Coronary artery (tissue), 2 donors: ENCODE results near the gene AP1S3.
"Not testable (repeated sequence)": the region's sequence is repeated elsewhere in the genome, so short reads cannot be mapped to it uniquely, and the experiment has no call there.

Experiments
- DNase-seq: peaks from one replicate; pipeline ENCODE4 v3.0.0-alpha.2; 2017; ENCODE audit warnings: low spot score
- H3K27ac ChIP-seq, 2 donors: fragments of 200-600 bp; sonication (generic); one replicate each; pipeline ENCODE4 v1.5.1; 2016 to 2019
- H3K4me3 ChIP-seq: fragments of 200-600 bp; sonication (generic); 2 replicates; pipeline ENCODE4 v1.5.1; 2016; ENCODE audit warnings: mild to moderate bottlenecking, moderate library complexity
- TF ChIP-seq, protein P1 (sequence below): fragments of 200-600 bp; sonication (generic); IDR thresholded peaks from one replicate; pipeline ENCODE4 v1.5.1; 2019; ENCODE audit warnings: antibody characterized with exemption

The AP1S3 gene

DNA sequence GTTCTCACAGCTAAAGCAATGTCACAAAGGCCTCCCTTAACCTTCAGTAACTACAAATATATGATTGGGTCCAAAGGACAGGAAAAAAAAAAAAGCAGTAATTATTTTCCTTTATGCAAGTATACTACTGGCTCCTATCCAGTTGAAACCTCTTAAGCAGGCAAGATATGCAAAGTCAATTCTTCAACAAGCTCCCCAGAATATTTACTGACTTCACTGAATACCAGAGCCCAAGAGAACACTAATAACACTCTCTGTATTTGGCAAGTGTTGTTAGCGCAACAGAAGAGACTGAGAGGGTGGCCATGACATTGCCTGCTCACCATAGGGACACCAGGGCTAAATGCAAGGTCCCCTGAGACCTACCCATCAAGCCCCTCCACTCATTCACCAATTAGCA lies 74.5 kb downstream of the AP1S3 start:
- Histone ChIP-seq H3K4me3 (no peak overlapping the region), H3K27ac (no peak overlapping the region)
- TF ChIP-seq, protein P1, sequence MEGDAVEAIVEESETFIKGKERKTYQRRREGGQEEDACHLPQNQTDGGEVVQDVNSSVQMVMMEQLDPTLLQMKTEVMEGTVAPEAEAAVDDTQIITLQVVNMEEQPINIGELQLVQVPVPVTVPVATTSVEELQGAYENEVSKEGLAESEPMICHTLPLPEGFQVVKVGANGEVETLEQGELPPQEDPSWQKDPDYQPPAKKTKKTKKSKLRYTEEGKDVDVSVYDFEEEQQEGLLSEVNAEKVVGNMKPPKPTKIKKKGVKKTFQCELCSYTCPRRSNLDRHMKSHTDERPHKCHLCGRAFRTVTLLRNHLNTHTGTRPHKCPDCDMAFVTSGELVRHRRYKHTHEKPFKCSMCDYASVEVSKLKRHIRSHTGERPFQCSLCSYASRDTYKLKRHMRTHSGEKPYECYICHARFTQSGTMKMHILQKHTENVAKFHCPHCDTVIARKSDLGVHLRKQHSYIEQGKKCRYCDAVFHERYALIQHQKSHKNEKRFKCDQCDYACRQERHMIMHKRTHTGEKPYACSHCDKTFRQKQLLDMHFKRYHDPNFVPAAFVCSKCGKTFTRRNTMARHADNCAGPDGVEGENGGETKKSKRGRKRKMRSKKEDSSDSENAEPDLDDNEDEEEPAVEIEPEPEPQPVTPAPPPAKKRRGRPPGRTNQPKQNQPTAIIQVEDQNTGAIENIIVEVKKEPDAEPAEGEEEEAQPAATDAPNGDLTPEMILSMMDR: no peak
- no peak for DNase-seq

DNA sequence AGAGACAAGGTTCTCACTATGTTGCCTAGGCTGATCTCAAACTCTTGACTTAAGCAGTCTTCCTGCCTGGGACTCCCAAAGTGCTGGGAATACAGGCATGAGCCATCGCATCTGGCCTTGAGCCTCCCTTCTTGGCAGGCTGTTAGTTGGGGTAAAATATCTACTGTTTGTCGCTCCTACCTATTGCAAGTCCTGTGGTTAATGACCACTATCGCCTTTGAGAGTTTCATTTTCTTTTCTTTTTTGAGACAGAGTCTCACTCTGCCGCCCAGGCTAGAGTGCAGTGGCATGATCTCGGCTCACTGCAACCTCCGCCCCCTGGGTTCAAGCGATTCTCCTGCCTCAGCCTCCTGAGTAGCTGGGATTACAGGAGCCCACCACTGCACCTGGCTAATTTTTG lies 75.6 kb downstream of the AP1S3 start:
- H3K4me3 ChIP-seq, DNase-seq, H3K27ac ChIP-seq: not testable (repeated sequence)

DNA sequence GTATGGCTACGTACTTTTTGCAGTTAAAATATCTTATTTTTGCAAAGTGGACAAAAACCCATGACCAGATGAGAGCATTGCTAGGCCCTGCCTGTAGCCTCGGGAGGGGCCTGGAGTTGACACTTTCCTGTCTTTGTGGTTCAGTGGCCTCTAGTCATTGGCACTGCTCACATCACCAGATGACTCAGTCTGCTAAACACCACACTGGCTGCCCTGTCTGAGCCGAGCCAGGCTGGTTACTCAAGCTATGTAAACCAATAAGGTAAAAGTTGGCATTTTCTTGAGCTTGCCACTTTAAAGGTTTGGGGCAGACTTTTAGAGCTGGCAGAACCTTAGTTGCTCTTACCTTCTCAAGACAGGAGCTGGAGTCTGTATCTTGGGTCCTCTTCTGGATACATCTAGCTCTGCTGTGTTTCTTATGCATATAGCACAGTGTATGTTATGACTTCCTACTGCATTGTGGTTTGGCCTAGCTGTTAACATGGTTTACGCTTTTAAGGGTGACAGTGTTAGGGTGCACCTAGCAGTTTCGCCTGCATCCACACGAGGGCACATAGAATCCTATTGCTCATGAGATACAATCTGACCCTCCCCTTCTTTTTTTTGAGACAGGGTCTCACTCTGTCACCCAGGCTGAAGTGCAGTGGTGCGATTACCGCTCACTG lies 76.4 kb downstream of the AP1S3 start:
- H3K4me3 ChIP-seq: no peak overlapping the region

DNA sequence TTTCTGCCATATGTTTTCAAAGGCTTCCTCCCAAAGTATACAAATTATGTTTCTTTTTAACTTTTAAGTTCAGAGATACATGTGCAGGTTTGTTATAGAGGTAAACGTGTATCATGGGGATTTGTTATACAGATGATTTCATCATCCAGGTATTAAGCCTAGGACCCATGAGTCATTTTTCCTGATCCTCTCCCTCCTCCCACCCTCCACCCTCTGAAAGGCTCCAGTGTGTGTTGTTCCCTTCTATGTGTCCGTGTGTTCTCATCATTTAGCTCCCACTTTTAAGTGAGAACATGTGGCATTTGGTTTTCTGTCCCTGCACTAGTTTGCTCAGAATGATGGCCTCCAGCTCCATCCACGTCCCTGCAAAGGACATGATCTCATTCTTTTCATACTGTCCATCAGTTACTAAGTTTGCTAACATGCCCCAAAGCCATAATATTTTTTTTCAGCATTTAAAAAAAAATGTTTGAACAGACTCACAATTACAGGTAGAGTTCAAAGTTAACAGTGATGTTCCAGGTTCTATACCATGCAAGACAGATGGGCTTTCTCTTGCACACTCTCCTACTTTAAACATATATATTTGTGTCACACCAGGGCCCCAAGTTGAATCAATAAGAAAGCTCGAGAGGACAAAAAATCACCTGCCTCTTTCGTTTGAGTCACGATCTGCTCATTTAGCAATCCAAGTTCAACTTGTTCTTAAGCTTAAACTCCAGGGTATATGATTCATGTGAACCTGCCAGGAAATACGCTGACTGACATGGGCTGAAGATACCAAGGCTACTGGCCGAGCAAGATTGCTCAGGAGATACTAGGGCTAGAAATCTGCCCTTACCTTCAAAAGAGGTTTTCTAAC lies 77.6 kb downstream of the AP1S3 start:
- DNase-seq: no peak
- TF ChIP-seq, protein P1: no peak
- Histone ChIP-seq H3K27ac (no peak overlapping the region), H3K4me3 (no peak overlapping the region)

More for the DNA sequence above, 76.4 kb downstream of the AP1S3 start:
- DNase-seq: no peak
- TF ChIP-seq, protein P1: no peak
- peak overlapping the region in 1 of 2 donors; percentile 13 for H3K27ac ChIP-seq

DNA sequence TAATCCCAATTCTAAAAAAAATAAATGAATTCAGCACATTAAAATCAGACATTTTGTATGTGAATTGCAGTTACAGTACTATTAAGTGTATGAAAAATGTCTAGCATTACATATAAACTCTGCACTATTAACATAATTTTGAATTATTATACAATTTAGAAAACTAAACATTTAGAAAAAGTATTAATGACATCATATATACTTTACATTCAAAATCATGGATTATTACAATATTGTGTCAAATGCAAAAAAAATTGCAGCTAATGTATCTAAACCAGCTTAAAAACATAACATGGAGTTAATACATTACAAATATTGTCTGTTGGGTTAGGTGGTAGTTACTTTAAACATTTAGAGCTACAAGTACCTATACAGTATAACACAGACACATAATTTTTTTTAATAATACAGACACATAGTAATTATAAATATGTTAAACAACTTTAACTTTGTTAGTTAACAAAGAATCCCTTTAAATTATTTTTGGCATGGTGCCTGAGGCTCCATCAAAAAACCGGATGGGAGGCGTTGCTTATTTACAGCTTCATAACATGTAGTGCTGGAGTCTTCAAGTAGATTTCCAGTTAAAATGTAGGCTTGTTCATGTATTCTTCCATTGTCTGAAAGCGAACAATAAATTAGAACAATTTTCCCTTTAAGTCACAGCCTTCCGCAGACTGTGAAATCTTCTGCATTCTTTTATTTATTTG lies 79.1 kb downstream of the AP1S3 start:
- no peak overlapping the region for H3K4me3 ChIP-seq
- TF ChIP-seq, protein P1: no peak
- no peak overlapping the region for H3K27ac ChIP-seq
- no peak for DNase-seq

DNA sequence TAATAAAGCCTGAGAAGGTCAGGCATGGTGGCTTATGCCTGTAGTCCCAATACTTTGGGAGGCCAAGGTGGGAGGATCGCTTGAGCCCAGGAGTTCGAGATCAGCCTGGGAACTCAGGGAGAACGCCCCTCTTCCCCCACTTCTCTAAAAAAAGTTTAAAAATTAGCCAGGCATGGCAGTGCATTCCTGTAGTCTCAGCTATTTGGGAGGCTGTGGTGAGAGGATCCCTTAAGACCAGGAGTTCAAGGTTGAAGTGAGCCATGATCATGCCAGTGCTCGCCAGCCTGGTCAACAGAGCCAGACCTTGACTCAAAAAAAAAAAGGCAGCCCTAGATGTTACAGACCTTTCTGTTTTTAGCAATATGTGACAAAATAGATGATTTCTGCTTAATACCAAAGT lies 83.4 kb downstream of the AP1S3 start:
- Histone ChIP-seq H3K4me3 (no peak overlapping the region), H3K27ac (no peak overlapping the region)
- TF ChIP-seq, protein P1: no peak
- no peak for DNase-seq

DNA sequence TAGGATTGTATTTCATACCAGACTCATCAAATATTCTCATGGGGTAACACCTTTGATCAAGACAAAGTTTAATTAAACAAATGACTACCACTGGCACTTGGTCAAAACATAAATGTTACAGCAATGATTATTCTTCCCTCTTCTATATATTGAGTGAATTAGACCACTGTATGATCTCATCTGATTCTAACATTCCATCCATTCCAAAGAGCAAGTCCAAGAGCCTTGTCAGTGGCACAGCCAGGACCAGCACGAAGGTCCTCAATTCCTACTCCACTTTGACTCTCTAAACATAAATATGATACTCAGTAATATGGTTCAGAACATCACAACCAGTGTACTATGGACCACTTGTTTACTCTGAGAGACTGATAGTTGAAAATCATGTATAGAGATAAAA lies 86.4 kb downstream of the AP1S3 start:
- no peak overlapping the region for H3K4me3 ChIP-seq
- no peak overlapping the region for H3K27ac ChIP-seq
- TF ChIP-seq, protein P1: no peak
- DNase-seq: no peak
